NK-92 treated with Interleukin-12 subunit alpha and Interleukin-12 subunit beta, amount 100 ng/mL, for 24 hours (cell line): ENCODE results near the gene ABCG4.
"Not testable (repeated sequence)": the region's sequence is repeated elsewhere in the genome, so short reads cannot be mapped to it uniquely, and the experiment has no call there.

Source experiments
- DNase-seq: peaks from one replicate; lab custom pipeline; 2025; lab: John Stamatoyannopoulos, UW

ABCG4 gene

DNA sequence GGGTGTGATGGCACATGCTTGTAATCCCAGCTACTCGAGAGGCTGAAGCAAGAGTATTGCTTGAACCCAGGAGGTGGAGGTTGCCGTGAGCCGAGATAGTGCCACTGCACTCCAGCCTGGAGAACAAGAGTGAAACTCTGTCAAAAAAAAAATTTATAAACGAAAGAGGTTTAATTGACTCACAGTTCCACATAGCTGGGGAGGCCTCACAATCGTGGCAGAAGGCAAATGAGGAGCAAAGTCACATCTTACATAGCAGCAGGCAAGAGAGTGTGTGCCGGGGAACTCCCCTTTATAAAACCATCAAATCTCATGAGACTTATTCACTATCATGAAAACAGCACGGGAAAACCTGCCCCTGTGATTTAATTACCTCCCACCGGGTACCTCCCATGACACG lies 35.5 kb downstream of the ABCG4 start:
- DNase-seq: not testable (repeated sequence)

- DNase-seq: no peak
Measured at GRCh38 chr11:119185981-119186634, 37.3 kb downstream of the ABCG4 start.

GRCh38 chr11:119187123-119187892 lies 38.5 kb downstream of the ABCG4 start:
- DNase-seq: no peak

- DNase-seq: no peak
Measured at GRCh38 chr11:119188067-119188466, 39.2 kb downstream of the ABCG4 start.

DNA sequence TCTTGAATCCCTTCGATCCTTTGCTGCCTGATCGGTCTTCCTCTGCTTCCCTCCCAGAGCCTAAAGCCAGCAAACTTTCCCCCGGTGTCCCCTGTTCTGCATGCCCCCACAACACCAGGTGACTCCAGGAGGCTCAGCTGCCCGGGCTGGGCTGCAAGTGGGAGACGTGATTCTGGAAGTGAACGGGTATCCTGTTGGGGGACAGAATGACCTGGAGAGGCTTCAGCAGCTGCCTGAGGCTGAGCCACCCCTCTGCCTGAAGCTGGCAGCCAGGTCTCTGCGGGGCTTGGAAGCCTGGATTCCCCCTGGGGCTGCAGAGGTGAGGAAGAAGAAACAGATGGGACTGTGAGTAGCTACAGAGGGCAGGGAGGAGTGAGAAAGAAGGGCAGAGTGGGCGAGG lies 40.0 kb downstream of the ABCG4 start:
- DNase-seq: no peak

- no peak for DNase-seq
Measured at GRCh38 chr11:119189393-119189792, 40.5 kb downstream of the ABCG4 start.

DNA sequence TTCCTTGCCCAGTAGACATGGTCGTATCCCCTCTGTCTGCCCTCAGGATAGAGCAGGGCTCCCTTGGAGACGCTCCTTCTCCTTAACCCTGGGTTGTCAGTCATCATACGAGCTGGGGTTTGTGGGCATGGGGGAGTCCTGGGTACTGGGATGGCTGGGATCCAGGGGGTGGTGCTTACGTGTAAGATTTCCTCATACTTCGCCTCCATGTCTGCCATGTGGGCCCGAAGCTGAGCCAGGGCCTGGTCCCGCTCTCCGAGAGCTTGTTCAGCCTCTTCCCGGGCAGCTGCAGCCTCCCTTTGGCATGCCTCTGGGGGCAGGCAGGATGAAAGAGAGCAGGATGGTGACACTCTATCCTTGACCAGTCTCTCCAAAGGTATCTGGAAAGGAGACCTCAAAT lies 41.7 kb downstream of the ABCG4 start:
- no peak for DNase-seq

GRCh38 chr11:119191265-119191664 lies 42.4 kb downstream of the ABCG4 start:
- not testable (repeated sequence) for DNase-seq

DNA sequence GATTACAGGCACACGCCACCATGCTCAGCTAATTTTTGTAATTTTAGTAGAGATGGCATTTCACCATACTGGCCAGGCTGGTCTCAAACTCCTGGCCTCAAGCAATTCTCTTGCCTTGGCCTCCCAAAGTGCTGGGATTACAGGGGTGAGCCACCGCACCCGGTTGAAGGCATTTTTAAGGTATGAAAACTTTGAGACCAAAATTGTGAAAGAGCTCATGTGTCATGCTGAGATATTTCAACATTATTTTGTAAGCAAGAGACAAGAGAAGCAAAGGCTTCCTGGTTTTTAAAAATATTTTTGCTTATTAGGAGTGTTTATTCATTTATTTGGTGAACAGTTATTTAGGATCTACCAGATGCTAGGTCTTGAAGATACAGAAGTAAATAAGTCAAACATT lies 43.3 kb downstream of the ABCG4 start:
- no peak for DNase-seq

DNA sequence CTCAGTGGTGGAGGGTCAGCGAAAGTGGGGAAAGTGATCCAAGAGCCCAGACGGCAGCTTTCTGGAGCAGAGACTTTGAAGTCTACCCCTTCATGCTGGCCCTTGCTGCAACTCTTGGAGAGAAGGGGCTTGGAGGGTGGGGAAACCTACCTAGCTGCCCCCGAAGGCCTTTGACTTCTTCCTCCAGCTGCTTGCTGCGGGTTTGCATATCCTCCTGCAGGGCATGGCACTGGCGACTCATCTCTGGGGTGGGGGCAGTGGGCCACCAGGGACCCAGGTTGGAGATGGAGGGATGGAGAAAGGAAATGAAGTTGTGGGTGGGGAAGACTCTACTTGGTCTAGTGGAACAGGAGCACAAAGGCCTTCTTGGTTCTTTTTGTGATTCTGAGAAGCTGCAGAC lies 44.1 kb downstream of the ABCG4 start:
- no peak for DNase-seq

GRCh38 chr11:119193626-119194025 lies 44.8 kb downstream of the ABCG4 start:
- no peak for DNase-seq

GRCh38 chr11:119194811-119195440 lies 46.1 kb downstream of the ABCG4 start:
- DNase-seq: no peak

- no peak for DNase-seq
Measured at GRCh38 chr11:119195680-119196079, 46.8 kb downstream of the ABCG4 start.

DNA sequence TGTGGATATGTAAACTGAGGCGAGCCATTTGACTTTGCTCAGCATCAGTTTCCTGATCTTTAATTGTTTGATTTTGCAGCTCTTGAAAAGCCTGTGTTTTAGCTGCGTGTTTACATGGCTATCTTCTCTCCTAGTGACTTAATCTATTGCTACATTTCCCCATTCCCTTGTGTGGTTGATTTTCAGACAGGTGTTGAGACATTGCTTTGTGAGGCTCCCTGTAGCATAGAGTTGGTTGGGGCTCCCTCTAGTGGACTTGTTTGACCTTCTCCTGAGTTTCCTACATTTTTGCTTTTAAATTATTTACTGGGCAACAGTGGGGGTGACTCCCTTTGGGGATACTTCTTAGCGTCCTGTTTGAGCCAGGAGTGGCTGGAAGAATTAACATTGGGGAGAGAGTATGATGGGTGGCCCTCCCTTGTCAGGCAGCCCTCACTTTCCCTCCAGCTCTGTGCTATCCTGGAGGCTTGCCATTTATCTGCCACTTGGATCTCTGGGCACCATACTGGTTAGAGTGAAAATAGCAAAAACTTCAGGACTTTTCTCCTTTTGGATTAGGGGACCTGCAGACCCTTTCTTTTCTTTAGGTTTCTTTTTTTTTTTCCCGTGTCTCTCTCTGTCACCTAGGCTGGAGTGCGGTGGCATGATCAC lies 48.1 kb downstream of the ABCG4 start:
- DNase-seq: peak; percentile 54

DNA sequence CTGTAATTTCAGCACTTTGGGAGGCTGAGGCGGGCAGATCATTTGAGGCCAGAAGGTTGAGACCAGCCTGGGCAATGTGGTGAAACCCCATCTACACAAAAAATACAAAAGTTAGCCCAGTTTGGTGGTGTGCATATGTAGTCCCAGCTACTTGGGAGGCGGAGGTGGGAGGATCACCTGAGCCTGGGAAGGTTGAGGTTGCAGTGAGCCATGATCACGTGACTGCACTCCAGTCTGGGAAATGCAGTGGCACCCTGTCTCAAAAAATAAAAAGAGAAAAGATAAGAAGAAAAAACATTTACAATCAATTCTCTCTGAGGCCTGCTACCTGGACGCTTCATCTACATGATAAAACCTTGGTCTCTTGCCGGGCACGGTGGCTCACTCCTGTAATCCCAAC lies 50.1 kb downstream of the ABCG4 start:
- no peak for DNase-seq

- not testable (repeated sequence) for DNase-seq
Measured at GRCh38 chr11:119201236-119201635, 52.4 kb downstream of the ABCG4 start.

- DNase-seq: no peak
Measured at GRCh38 chr11:119202554-119202953, 53.7 kb downstream of the ABCG4 start.

DNA sequence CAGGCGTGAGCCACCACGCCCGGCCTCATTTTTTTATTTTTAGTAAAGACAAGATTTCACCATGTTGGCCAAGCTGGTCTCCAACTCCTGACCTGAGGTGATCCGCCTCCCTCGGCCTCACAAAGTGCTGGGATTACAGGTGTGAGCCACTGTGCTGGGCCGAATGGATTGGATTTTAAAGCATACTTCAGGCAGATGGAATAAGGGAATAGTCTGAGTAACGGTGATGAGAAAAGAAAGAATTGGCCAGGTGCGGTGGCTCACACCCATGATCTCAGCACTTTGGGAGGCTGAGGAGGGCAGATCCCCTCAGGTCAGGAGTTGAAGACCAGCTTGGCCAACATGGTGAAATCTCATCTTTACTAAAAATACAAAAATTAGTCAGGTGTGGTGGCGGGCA lies 55.2 kb downstream of the ABCG4 start:
- DNase-seq: no peak

DNA sequence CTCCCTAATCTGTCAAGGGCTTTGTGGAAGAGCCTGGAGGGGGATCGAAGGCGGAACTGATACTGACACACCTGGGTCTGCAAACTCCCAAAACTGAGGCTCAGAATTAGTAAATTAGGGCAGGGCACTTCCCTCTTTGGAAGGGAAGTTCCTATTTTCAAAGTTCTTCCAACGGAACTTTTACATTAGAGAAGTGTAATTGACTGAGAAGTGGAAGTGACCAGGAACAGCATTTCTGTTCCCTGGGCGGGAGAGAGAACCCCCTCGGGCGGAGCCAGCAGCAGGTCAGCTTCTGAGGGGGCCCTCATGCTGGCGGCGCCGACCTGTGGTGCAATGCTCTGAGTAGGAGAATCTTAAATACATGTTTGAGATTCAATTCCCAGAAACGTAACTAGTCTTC lies 56.2 kb downstream of the ABCG4 start:
- no peak for DNase-seq

DNA sequence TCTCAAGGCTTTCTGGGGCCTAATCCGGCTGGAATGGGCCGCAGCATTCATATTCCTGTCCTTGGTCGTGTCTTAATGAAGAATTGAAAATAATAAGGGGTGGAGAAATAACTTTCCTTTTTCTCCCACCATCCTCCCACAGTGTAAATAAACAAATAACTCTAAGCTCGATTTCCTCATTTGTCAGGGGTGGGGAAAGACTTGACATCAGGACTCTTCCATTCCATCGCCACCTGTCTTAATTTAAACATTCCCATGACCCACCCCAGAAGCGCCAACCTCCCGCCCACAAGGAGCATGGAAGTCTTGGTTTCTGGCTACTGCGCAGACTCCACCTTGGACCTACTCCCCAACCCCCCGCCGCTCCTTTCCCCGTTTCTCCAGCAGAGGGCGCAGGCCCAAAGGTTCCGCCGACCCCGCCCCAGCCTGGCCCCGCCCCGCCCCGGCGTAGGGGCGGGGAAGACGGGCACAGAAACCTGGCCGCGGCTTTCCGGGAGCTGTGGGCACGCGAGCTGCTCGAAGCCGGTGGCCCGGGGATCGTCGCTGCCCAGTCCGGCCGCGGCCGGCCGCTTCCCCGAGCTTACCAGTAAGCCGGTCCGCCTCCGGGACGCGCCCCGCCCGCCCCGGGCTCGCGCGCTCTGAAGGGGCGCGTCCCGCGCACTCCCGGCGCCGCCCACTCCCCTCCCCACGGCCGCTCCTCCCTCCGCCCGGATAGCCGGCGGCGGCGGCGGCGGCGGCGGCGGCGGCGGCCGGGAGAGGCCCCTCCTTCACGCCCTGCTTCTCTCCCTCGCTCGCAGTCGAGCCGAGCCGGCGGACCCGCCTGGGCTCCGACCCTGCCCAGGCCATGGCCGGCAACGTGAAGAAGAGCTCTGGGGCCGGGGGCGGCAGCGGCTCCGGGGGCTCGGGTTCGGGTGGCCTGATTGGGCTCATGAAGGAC lies 57.0 kb downstream of the ABCG4 start, which contains the start of gene CBL:
CBL (plus strand) TSS at position 766 of the 937 bp plus-strand sequence; CDS start at position 845, 79 bp downstream.
- DNase-seq: peak; percentile 95
